ENCODE results near the gene COL20A1.
"Not testable (repeated sequence)": the region's sequence is repeated elsewhere in the genome, so short reads cannot be mapped to it uniquely, and the experiment has no call there.

The COL20A1 gene

GRCh38 chr20:63335711-63336110 is 42.7 kb downstream of the COL20A1 start:
- no peak for DNase-seq

GRCh38 chr20:63336232-63336752 is 43.3 kb downstream of the COL20A1 start:
- no peak for DNase-seq

DNA sequence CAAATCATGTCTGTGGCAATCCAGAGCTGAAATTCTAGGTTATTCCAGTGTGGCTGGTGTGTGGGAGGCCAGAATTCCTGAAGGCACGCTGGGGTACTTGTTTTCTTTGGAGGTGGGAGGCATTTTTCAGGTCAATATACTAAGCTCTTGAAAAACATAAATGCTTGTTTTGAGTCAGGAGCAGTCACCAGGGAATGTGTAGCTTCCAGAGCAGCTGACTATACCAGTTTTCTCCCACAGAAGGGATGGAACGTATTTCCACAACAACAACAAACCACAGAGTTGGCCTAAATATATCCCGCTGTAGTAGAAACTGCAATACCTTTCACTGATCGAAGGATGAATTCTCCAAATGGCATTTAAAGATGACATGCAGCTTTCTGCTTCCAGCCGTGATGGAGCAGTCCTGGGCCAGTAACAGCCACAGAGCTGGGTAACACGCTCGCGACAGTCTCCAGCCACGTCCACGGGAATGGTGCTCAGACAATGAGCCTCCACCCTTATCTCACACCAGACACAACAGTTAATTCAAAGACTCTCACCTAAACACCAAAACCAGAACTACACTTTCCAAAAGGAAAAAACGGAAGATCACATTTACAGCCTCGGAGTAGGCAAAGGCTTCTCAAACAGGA is 44.9 kb downstream of the COL20A1 start:
- DNase-seq = no peak

- DNase-seq = not testable (repeated sequence)
Measured at GRCh38 chr20:63339154-63340094, 46.4 kb downstream of the COL20A1 start.

- not testable (repeated sequence) for DNase-seq
Measured at GRCh38 chr20:63340158-63340688, 47.2 kb downstream of the COL20A1 start.

DNA sequence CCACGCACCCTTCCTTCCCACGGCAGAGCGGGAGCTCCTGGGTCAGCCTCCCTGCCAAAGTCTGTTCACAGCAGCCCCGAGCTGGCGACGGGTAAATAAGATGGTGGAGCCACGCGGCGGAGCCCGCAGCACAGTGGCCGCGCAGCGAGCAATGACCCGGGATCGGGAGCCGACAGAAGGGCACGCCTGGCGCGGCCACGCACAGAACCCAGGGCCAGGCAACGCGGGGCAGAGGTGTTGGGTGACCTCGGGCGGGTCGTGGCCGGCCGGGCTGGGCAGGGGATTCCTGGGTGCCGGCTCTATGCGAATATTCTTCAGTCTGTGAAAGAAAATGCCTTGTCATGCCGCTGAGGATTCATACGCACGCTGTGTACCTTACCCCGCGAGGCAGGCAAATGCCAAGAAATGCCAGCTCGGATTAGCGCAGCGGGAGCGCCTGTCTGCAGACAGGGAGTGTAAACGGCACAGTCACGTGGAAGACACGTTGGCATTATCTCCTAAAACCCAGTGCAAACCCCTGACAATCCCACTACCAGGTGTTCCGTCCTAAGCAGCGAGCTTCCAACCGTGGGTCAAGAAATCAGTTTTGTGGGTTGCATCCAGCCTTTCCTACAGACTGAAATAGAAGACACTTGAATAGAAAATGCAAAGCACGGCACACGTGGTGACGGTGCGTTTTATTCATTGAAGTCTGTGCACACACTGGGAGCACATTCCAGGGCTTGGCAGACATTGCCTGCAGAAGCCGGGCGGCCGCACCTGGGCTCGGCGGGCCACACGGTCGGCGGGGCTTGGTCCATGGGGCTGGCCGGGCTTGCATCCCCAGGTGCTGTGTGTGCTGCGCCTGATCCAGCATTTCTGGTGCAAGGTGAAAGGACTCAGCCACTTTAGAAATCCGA is 49.8 kb downstream of the COL20A1 start:
- DNase-seq = no peak

- no peak for DNase-seq
Measured at GRCh38 chr20:63343460-63344445, 50.8 kb downstream of the COL20A1 start.

GRCh38 chr20:63344616-63345327 is 51.8 kb downstream of the COL20A1 start:
- no peak for DNase-seq

- DNase-seq = no peak
Measured at GRCh38 chr20:63345328-63346100, 52.5 kb downstream of the COL20A1 start.

GRCh38 chr20:63346131-63347080 is 53.4 kb downstream of the COL20A1 start:
- no peak for DNase-seq

DNA sequence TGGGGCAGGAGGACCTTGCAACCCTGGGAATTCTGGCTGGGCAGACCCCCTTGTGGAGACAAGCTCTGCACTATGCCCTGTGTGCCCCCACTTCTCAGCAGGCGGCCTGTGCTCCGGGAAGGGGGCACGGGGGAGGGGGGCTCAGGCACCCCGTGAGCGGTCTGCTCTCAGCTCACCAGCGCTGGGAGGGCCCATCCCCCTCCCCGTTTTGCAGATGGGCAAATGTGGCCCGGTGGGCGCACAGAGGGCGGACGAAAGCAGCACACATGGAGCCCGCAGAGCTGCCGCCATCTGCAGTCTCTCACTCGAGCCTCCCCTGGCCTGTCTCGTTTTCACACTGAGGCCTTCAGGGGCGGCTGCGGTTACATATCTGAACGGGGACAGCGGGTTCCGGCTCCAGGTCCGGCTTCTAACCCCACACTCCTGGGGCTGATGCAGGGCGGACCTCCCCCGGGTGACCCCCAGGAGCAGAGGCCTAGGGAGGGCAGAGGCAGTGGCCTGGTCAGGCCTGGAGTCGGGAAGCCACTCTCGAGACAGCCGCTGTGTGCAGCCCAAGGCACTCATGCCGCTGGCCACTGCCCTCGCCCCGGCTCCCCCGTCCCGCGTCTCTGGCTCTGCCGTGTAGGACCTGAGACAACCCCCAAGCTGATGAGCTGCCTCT is 54.2 kb downstream of the COL20A1 start:
- no peak for DNase-seq

- no peak for DNase-seq
Measured at GRCh38 chr20:63347950-63348827, 55.2 kb downstream of the COL20A1 start.

GRCh38 chr20:63348828-63349515 is 56.0 kb downstream of the COL20A1 start:
- no peak for DNase-seq

- DNase-seq = no peak
Measured at GRCh38 chr20:63349516-63349895, 56.5 kb downstream of the COL20A1 start.

DNA sequence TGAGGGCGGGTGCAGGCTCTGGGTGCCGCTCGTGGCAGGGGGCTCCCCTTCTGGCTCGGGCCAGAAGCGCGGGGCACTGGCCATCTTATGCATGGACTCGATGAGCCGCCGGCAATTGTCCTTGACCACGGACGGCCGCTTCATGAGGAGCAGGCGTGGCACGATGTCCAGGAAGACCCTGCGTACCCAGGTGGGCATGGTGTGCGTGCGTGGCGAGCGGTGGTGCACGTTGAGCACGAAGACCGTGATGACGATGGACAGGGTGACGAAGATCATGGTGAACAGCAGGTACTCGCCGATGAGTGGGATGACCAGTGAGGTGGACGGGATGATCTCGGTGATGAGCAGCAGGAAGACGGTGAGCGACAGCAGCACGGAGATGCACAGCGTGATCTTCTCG is 57.2 kb downstream of the COL20A1 start:
- DNase-seq = no peak

DNA sequence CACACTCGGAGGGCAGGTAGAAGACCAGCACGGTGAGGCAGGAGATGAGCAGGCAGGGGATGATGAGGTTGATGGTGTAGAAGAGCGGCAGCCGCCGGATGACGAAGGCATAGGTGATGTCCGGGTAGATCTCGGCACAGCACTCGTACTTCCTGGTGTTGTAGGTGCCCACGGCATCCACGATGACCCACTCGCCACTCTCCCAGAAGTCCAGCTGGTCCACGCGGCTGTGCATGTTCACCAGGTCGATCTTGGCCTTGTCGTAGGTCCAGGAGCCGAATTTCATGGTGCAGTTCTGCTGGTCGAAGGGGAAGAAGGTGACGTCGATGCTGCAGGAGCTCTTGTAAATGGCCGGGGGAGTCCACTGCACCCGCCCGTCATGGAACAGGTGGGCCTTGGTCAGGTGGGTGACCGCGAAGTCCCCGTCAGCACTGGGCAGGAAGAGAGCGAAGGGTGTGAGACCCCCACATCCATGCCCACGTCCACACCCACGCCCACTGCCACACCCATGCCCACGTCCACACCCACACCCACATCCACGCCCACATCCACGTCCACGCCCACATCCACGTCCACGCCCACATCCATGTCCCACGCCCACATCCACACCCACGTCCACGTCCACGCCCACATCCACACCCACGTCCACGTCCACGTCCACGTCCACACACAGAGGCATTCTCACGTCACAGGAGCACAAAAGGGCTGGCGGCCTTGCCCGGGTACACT is 57.8 kb downstream of the COL20A1 start:
- DNase-seq = no peak

Measured in stimulated activated CD4-positive, alpha-beta T cell treated with anti-CD3 and anti-CD28 coated beads, Interleukin-1b, Interleukin-23, amount 100 ng/mL, for 48 hours (primary cell).